Right lobe of liver (tissue), 4 donors: ENCODE measurements around the gene ZC3H12D.

ENCODE experiments used
- POLR2A ChIP-seq: fragments of 450-650 bp; IDR thresholded peaks from one replicate; pipeline ENCODE4 v1.6.1; 2017; ENCODE audit warnings: antibody characterized with exemption, mild to moderate bottlenecking
- TF ChIP-seq, protein P1 (sequence below), 4 donors: fragments of 200-600 bp in 3 of 4; fragments of 450-650 bp in 1 of 4; IDR thresholded peaks; one replicate each; pipeline versions ENCODE4 v1.5.1 to v1.8.0; 2016 to 2022; ENCODE audit warnings: antibody characterized with exemption in 4 of 4, mild to moderate bottlenecking in 2 of 4
- donor health status: DM: no; HTN: no; CAD: no.
- donor health status: DM: no; HTN: no; CAD: no.
- donor health status: DM: no; HTN: yes; CAD: no.

DNA sequence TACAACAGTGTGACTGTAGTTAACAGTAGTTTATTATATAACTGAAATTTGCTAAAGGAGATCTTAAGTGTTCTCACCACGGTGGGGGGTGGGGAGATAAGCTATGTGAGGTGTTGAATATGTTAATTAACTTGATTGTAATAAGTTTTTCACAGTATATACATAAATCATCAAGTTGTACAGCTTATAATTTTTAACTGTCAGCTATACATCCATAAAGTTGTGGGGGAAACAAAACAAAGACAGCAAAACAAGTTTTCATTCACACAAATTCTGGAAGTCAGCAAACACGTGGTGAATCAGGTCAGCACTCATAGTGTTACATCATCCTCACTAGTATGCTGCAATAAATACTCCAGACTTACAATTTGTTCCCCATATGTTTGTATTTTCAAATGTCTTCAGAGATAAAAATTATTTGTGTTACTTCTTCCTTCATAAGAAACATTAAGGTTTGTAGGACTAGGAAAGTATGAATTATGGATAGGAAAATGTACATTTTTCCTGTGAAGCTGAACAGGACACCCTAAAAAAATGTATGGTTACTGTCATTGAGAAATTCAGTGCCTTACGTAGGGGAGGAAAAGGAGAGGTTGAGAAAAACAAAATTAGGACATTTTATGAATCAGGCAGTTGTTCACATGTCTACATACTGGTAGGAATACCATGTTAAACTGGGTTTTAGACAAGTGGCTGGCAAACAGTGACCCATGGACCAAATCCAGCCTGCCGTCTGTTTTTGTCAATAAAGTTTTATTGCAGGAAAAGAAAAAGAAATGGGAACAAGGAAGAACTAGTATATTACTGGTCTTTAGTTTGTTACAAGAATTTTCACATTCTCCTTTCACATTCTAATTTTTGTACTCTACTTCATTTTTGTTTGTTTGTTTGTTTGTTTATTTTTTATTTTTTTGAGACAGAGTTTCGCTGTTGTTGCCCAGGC lies 78.7 kb downstream of the ZC3H12D start:
- TF ChIP-seq, protein P1, sequence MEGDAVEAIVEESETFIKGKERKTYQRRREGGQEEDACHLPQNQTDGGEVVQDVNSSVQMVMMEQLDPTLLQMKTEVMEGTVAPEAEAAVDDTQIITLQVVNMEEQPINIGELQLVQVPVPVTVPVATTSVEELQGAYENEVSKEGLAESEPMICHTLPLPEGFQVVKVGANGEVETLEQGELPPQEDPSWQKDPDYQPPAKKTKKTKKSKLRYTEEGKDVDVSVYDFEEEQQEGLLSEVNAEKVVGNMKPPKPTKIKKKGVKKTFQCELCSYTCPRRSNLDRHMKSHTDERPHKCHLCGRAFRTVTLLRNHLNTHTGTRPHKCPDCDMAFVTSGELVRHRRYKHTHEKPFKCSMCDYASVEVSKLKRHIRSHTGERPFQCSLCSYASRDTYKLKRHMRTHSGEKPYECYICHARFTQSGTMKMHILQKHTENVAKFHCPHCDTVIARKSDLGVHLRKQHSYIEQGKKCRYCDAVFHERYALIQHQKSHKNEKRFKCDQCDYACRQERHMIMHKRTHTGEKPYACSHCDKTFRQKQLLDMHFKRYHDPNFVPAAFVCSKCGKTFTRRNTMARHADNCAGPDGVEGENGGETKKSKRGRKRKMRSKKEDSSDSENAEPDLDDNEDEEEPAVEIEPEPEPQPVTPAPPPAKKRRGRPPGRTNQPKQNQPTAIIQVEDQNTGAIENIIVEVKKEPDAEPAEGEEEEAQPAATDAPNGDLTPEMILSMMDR (IDR thresholded peaks at IDR 0.05), result no peak
- TF ChIP-seq POLR2A, result no peak
